Endodermal cell (in vitro differentiated cells): ENCODE measurements around the gene ARHGAP26. TPM values are rescaled to one million over a fixed set of nuclear protein-coding genes. Genes with fewer than 3 reads are reported as not detected.

Experiments
- DNase-seq: peaks from one replicate; pipeline ENCODE4 v3.0.0-alpha.2; 2017
- H3K27ac ChIP-seq: 2 replicates; pipeline ENCODE4 v1.5.1; 2013; ENCODE audit warnings: mild to moderate bottlenecking, low read depth, low read length, moderate library complexity
- H3K27me3 ChIP-seq: 2 replicates; pipeline ENCODE4 v1.6.1; 2013; ENCODE audit warnings: mild to moderate bottlenecking, low read length, moderate library complexity; ENCODE audit not compliant: insufficient read depth, control insufficient read depth, poor library complexity, severe bottlenecking
- H3K36me3 ChIP-seq: 2 replicates; pipeline ENCODE4 v1.7.0; 2013; ENCODE audit warnings: mild to moderate bottlenecking, low read length, moderate library complexity; ENCODE audit not compliant: control insufficient read depth, insufficient read depth
- H3K4me1 ChIP-seq: one replicate; pipeline ENCODE4 v1.7.0; 2013; ENCODE audit warnings: low read length; ENCODE audit not compliant: control insufficient read depth, insufficient read depth
- H3K4me3 ChIP-seq: 2 replicates; pipeline ENCODE4 v1.5.1; 2013; ENCODE audit warnings: mild to moderate bottlenecking, low read length, moderate library complexity
- H3K9ac ChIP-seq: 2 replicates; pipeline ENCODE4 v1.6.1; 2013; ENCODE audit warnings: mild to moderate bottlenecking, low read length, moderate library complexity; ENCODE audit not compliant: poor library complexity, severe bottlenecking; ENCODE audit errors: extremely low read depth
- H3K9me3 ChIP-seq: 2 replicates; pipeline ENCODE4 v1.6.1; 2013; ENCODE audit warnings: mild to moderate bottlenecking, low read length, moderate library complexity; ENCODE audit not compliant: control insufficient read depth
- H3K27ac Mint-ChIP-seq: 2 replicates; pipeline ENCODE4 v1.8.0; 2020; ENCODE audit warnings: mixed read lengths
- H3K27me3 Mint-ChIP-seq: 2 replicates; pipeline ENCODE4 v1.8.0; 2021; ENCODE audit warnings: mild to moderate bottlenecking, mixed read lengths; ENCODE audit not compliant: insufficient read depth
- H3K36me3 Mint-ChIP-seq: 2 replicates; pipeline ENCODE4 v1.8.0; 2020; ENCODE audit warnings: low read depth, mixed read lengths
- H3K4me1 Mint-ChIP-seq: 2 replicates; pipeline ENCODE4 v1.8.0; 2020; ENCODE audit warnings: mixed read lengths
- H3K4me3 Mint-ChIP-seq: 2 replicates; pipeline ENCODE4 v1.8.0; 2020; ENCODE audit warnings: mild to moderate bottlenecking, moderate library complexity, mixed read lengths
- H3K9me3 Mint-ChIP-seq: 2 replicates; pipeline ENCODE4 v1.8.0; 2020; ENCODE audit warnings: mild to moderate bottlenecking, mixed read lengths
- CTCF ChIP-seq: fragments of 200-600 bp; sonication (generic); conservative IDR thresholded peaks from 2 replicates; pipeline ENCODE4 v1.5.0; 2021; ENCODE audit warnings: antibody characterized with exemption, mild to moderate bottlenecking
- WGBS, 2 experiments: methylation state at CpG; one replicate each; pipeline versions ENCODE4 v1.1.5 to v1.1.7; 2013; ENCODE audit warnings: missing lambda C conversion rate in 2 of 2, mixed read lengths in 1 of 2; ENCODE audit not compliant: insufficient coverage in 1 of 2, insufficient read length in 1 of 2; 5-methylcytosine and 5-hydroxymethylcytosine counted together
- total RNA-seq, 2 donors: library from RNA; stranded (reverse); fragmentation: NEBNext Ultra II Directional in 1 of 2; extraction: Animal tissue kit (Norgen Biotek cat#: 25700) in 1 of 2; gene quantifications; 2 replicates in 1 of 2; 3 replicates in 1 of 2; pipeline ENCODE4 v1.2.1, GENCODE V29; 2021

Gene ARHGAP26
- total RNA-seq, 2 donors from 2014 or later: 49.2 to 60.5 TPM

- Mint-ChIP-seq H3K4me1 (peaks cover 44% of the 10 kb centered on the region), H3K27ac (no peak overlapping the region), H3K36me3 (no peaks in the 10 kb centered on the region), H3K27me3 (no peaks in the 10 kb centered on the region), H3K9me3 (no peaks in the 10 kb centered on the region), H3K4me3 (no peak overlapping the region)
- Histone ChIP-seq H3K36me3 (no peaks in the 10 kb centered on the region), H3K4me3 (no peak overlapping the region), H3K27ac (no peak overlapping the region), H3K9ac (no peak overlapping the region), H3K9me3 (no peaks in the 10 kb centered on the region), H3K4me1 (peaks cover 4% of the 10 kb centered on the region), H3K27me3 (no peaks in the 10 kb centered on the region)
- 92 to 93% methylated on average over 4 of the region's 4 CpGs for WGBS, 2 experiments
- DNase-seq: no peak
- no peak for TF ChIP-seq CTCF
Observed at GRCh38 chr5:142853682-142854081, 83.5 kb downstream of the ARHGAP26 start.

- Mint-ChIP-seq H3K9me3 (no peaks in the 10 kb centered on the region), H3K27me3 (no peaks in the 10 kb centered on the region), H3K27ac (peak overlapping the region; percentile 34), H3K4me3 (no peak overlapping the region), H3K4me1 (peaks cover 36% of the 10 kb centered on the region), H3K36me3 (no peaks in the 10 kb centered on the region)
- no peak overlapping the region for H3K27ac ChIP-seq
- no peaks in the 10 kb centered on the region for H3K36me3 ChIP-seq
- H3K4me3 ChIP-seq: no peak overlapping the region
- TF ChIP-seq CTCF: no peak
- DNase-seq: no peak
- H3K27me3 ChIP-seq: no peaks in the 10 kb centered on the region
- no peaks in the 10 kb centered on the region for H3K9me3 ChIP-seq
- H3K9ac ChIP-seq: no peak overlapping the region
- peaks cover 2% of the 10 kb centered on the region for H3K4me1 ChIP-seq
- WGBS, 2 experiments: 93 to 100% methylated on average over 3 to 5 of the region's 6 CpGs
Observed at GRCh38 chr5:142856269-142856782, 86.1 kb downstream of the ARHGAP26 start.

- peak; percentile 46 for DNase-seq
- Histone ChIP-seq H3K27me3 (no peaks in the 10 kb centered on the region), H3K9me3 (no peaks in the 10 kb centered on the region), H3K9ac (no peak overlapping the region), H3K36me3 (no peaks in the 10 kb centered on the region), H3K4me3 (no peak overlapping the region), H3K27ac (no peak overlapping the region), H3K4me1 (peaks cover 2% of the 10 kb centered on the region)
- no peak overlapping the region for H3K4me3 Mint-ChIP-seq
- no peak overlapping the region for H3K27ac Mint-ChIP-seq
- no peak for TF ChIP-seq CTCF
- peaks cover 36% of the 10 kb centered on the region for H3K4me1 Mint-ChIP-seq
- H3K36me3 Mint-ChIP-seq: no peaks in the 10 kb centered on the region
- H3K9me3 Mint-ChIP-seq: no peaks in the 10 kb centered on the region
- H3K27me3 Mint-ChIP-seq: no peaks in the 10 kb centered on the region
- WGBS, 2 experiments: 87% methylated on average over 3 to 4 of the region's 4 CpGs
Observed at GRCh38 chr5:142857405-142857804, 87.2 kb downstream of the ARHGAP26 start.
